Spleen (tissue), 7 donors: ENCODE data around the gene STX16.

Source experiments
- POLR2A ChIP-seq, 3 donors: fragments of 450-650 bp; IDR thresholded peaks; one replicate each; pipeline ENCODE4 v1.5.1; 2017; ENCODE audit warnings: antibody characterized with exemption in 3 of 3, mild to moderate bottlenecking in 1 of 3
- POLR2AphosphoS5 ChIP-seq, 3 donors: sonication (generic); formaldehyde crosslinking; IDR thresholded peaks; one replicate each; pipeline ENCODE4 v1.5.1; 2017; ENCODE audit warnings: antibody characterized with exemption in 3 of 3
- TF ChIP-seq, protein P1 (sequence below), 11 experiments: fragments of 200-600 bp in 7 of 11; fragments of 450-650 bp in 4 of 11; sonication (generic) in 4 of 11; IDR thresholded peaks in 8 of 11; conservative IDR thresholded peaks in 3 of 11; 1 replicate in 7 of 11; 2 replicates in 4 of 11; pipeline versions ENCODE4 v1.4.0 to v1.8.0; 2016 to 2021; ENCODE audit warnings: antibody characterized with exemption in 11 of 11, inconsistent platforms in 4 of 11, mild to moderate bottlenecking in 1 of 11
- donor health status: DM: no; HTN: no; CAD: no; lungs with moderate emphysema.
- donor health status: DM: no; HTN: no; CAD: no.
- donor health status: DM: no; HTN: no; CAD: no.

DNA sequence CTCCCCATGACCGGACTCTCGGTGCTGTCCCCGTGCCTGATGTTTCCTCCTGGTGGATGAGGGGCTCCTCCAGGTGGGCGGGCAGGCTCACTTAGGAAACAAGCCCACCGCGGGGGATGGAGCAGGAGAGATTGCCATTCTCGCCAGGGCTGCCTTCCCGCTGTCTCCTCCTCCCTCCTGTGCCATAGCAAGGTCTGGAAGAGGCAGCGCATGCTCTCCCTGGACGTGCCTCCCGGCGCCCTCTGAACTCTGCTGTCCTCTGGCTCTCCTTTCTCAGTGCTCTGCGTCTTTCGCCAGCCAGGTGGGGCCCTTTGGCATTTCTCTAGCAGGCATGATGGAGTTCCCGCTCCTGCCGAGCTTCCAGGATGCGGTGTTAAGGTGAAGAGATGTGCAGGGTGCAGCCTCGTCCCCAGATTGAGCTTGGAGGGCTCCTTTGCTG is 24.1 kb downstream of the STX16 start:
- TF ChIP-seq, protein P1, sequence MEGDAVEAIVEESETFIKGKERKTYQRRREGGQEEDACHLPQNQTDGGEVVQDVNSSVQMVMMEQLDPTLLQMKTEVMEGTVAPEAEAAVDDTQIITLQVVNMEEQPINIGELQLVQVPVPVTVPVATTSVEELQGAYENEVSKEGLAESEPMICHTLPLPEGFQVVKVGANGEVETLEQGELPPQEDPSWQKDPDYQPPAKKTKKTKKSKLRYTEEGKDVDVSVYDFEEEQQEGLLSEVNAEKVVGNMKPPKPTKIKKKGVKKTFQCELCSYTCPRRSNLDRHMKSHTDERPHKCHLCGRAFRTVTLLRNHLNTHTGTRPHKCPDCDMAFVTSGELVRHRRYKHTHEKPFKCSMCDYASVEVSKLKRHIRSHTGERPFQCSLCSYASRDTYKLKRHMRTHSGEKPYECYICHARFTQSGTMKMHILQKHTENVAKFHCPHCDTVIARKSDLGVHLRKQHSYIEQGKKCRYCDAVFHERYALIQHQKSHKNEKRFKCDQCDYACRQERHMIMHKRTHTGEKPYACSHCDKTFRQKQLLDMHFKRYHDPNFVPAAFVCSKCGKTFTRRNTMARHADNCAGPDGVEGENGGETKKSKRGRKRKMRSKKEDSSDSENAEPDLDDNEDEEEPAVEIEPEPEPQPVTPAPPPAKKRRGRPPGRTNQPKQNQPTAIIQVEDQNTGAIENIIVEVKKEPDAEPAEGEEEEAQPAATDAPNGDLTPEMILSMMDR (IDR thresholded peaks at IDR 0.05 in 8 of 11, conservative IDR thresholded peaks at IDR 0.05 in 3 of 11): no peak
- TF ChIP-seq POLR2A (IDR thresholded peaks at IDR 0.05) (no peak), POLR2AphosphoS5 (IDR thresholded peaks at IDR 0.05) (peak in 2 of 3 donors; percentile 11 to 33)
